ENCODE data around the gene FIP1L1.

DNA sequence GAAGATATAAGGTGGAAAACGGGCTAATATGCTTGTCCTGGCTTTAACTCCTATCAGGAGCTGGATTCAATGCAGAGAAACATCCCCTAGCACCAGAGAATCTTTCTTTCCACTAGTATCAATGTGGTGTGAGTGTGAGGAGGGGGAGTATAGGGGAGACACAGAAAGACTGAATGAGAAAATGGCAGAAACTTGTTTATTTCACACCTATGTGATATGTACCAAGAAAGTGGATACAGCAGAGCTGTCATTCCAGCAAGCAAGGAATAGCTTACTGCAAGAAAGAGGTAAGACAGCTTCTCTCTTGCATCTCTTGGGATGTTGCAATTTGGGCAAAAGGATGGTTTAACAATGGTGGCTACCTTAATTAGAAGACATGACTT, 108.2 kb downstream of the FIP1L1 start:
- TF ChIP-seq POLR2A (IDR thresholded peaks at IDR 0.05; ENCODE audit: low read depth, low read length) (no peak), MYC (IDR thresholded peaks at IDR 0.05; ENCODE audit: low read depth, low read length) (no peak), EZH2 (IDR thresholded peaks at IDR 0.05; ENCODE audit: borderline replicate concordance, low read depth, low read length, severe bottlenecking) (no peak)
- TF ChIP-seq, protein P1, sequence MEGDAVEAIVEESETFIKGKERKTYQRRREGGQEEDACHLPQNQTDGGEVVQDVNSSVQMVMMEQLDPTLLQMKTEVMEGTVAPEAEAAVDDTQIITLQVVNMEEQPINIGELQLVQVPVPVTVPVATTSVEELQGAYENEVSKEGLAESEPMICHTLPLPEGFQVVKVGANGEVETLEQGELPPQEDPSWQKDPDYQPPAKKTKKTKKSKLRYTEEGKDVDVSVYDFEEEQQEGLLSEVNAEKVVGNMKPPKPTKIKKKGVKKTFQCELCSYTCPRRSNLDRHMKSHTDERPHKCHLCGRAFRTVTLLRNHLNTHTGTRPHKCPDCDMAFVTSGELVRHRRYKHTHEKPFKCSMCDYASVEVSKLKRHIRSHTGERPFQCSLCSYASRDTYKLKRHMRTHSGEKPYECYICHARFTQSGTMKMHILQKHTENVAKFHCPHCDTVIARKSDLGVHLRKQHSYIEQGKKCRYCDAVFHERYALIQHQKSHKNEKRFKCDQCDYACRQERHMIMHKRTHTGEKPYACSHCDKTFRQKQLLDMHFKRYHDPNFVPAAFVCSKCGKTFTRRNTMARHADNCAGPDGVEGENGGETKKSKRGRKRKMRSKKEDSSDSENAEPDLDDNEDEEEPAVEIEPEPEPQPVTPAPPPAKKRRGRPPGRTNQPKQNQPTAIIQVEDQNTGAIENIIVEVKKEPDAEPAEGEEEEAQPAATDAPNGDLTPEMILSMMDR (IDR thresholded peaks at IDR 0.05; ENCODE audit: extremely low read depth in 1 of 2, insufficient read depth in 1 of 2, low read depth in 1 of 2, low read length in 2 of 2): no peak

Data from endothelial cell of umbilical vein (primary cell).